Right lung (tissue), 5 donors: ENCODE data around the gene IBA57. TPM values are rescaled to one million over a fixed set of nuclear protein-coding genes. Genes with fewer than 3 reads are reported as not detected.
A peak's percentile ranks its signal among the peaks of the same experiment; 100 is the strongest.

Source experiments
- DNase-seq, 2 donors: peaks; one replicate each; pipeline ENCODE4 v3.0.0-alpha.2; 2013
- polyA plus RNA-seq, 5 donors: library from polyadenylated mRNA; unstranded; fragments of 120-200 nt; gene quantifications; one replicate each; pipeline versions ENCODE4 v1.2.1 to v1.2.3, GENCODE V29; 2013; ENCODE audit warnings: inconsistent platforms in 1 of 5, low replicate concordance in 1 of 5; ENCODE audit not compliant: insufficient read length in 5 of 5, insufficient read depth in 1 of 5

The IBA57 gene
- polyA plus RNA-seq, 5 donors = 4.5 to 8.4 (median 5.7) TPM

DNA sequence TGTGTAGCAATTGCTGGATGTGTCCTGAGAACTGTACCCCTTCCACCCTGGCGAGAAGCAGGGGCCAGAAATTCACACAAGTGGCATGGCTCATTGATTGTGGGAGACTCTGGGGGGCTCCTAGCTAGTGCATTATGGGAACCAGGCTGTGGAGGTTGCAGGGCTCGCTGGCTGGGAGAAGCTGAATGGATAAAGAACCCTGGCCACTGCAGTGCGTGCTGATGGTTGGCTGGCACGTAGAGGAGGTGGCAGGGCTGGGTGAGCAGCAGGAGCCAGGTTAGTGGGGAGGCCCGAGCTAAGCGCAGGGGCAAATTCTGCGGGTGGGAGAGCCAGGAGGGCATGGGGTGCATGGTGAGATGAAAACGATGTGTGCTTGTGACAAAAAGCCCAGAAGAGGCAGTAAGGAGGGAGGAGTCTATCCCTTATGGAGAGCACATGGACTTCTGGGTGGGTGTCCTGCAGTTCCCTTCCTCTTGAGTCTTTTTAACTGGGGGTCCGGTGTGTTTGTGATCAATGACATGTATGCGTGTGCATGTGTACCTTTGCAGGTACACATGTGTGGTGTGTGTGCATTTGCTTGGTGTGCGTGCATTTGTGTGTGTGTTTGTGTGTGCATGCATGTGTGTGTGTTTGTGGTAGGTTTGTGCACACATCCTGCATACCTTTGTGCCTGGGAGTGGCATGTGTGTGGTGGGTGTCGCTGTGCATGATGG, 22.0 kb upstream of the IBA57 start:
- DNase-seq = no peak

GRCh38 chr1:228144193-228144992, 21.2 kb upstream of the IBA57 start:
- no peak for DNase-seq

- DNase-seq = no peak
These were observed 20.6 kb upstream of the IBA57 start for GRCh38 chr1:228144993-228145343.

DNA sequence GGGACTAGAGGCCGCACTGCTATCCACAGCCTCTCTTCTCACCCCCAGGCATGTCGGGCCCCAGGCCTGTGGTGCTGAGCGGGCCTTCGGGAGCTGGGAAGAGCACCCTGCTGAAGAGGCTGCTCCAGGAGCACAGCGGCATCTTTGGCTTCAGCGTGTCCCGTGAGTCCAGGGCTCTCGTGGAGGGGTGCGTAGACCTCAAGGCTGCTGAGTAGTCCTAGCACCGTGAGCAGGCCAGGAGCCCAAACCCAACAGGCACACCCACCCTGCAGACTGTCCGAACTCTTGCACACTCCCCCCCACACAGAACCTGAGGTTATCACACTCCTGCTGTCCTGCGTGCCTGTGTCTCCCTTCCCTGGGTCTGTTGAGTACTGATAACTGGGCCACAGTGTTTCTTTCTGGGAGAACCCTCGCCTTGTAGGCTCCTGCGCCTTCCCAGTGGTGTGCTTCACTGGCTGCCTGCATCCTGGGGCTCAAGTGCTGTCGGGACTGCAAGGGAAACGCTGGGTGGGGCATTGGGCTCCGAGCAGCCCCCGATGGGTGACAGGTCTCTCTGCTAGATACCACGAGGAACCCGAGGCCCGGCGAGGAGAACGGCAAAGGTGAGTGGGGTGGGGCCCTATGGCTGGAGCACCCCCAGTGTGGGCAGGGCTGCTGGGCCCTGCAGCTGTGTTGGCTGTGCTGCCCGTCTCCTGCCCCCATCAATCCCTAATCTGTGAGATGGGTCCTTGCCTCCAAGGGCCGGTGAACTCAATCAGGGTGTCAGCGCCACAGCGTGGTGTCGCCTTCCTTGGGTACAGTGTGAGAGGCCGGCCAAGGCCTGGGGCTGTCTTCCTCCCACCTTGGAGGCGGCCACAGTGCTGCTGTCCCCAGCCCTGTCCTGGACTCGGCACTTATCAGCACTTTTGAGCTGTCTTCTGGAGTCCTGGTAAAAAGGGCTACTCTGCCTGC, 19.9 kb upstream of the IBA57 start:
- DNase-seq = no peak

DNA sequence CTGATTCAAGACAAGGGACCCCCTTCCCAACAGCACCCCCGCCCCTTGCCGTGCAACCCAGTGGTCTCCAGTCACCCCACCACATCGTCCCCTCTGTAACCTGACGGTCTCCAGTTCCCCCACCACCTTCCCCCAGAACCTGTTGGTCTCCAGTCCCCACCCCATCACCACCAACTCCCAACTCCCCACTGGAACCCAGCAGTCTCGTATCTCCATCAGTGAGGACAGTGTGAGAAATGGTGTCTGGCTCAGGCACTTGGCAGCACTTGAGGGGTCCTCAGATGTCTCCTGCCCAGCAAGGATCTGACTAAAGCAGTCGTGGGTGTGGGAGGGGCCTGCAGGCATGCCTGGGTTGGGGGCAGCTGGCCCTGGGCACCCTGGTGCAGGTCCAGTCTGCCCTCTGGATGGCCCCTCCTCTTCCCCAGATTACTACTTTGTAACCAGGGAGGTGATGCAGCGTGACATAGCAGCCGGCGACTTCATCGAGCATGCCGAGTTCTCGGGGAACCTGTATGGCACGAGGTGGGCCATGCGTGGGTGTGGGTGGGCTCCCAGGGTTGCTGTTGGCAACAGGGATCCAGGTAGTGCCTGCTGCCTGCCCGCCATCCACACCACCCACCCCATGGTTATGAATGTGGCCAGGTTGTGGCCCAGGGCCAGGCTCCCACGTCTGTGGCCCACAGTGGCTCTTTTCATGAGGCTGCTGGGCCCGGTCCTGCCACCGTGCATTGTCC, 19.0 kb upstream of the IBA57 start:
- DNase-seq = no peak

DNA sequence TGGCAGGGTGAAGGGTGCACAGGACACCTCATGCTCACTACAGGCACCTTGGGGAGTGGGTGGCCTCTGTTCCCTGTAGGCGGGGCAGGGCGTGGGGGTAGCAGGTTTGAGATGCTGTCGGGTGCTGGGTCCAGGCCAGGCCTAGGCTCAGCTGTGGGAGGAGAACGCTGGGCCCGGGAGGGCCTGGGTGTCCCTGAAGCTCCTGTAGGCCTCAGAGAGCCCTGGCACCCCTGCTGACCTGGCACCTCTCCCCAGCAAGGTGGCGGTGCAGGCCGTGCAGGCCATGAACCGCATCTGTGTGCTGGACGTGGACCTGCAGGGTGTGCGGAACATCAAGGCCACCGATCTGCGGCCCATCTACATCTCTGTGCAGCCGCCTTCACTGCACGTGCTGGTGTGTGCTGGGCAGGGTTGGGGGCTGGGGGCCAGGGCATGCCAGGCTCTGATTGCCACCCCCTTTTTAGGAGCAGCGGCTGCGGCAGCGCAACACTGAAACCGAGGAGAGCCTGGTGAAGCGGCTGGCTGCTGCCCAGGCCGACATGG, 18.4 kb upstream of the IBA57 start:
- no peak for DNase-seq

DNA sequence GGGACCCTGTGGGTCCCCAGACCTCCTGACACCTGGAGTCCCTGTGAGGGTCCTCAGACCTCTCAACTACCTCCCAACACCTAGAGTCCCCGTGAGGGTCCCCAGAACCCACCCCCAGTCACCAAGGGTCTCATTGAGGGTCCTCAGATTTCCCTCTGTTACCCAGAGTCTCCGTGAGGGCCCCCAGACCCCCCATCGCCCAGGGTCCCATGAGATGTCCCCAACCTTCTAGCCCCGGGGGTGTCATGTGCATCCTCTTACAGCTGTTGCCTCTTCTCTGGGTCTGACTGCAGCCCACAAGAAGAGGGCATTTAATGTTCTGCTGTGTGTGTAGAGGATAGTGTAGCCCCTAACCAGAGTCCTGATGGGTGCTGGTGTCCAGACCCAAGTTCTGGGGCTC, 17.8 kb upstream of the IBA57 start:
- no peak for DNase-seq

DNA sequence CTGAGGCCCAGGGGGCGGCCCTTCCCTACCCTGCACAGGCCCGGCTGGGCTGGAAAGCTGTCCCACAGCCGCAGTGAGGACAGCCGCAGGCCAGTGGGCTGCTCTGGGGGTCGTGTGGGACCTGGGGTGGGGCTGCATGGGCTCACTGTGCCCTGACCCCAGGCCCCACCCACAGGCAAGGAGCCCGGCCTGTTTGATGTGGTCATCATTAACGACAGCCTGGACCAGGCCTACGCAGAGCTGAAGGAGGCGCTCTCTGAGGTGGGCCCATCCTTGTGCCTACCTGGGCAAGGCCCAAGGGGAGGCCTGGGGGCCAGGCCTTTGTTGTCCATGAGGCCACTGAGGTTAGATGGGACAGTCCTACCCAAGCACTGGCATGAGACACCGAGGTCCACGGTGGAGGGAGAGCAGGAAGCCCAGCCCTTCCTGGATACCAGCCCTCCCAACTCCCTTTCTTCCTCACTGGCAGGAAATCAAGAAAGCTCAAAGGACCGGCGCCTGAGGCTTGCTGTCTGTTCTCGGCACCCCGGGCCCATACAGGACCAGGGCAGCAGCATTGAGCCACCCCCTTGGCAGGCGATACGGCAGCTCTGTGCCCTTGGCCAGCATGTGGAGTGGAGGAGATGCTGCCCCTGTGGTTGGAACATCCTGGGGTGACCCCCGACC, 17.3 kb upstream of the IBA57 start:
- DNase-seq = no peak

DNA sequence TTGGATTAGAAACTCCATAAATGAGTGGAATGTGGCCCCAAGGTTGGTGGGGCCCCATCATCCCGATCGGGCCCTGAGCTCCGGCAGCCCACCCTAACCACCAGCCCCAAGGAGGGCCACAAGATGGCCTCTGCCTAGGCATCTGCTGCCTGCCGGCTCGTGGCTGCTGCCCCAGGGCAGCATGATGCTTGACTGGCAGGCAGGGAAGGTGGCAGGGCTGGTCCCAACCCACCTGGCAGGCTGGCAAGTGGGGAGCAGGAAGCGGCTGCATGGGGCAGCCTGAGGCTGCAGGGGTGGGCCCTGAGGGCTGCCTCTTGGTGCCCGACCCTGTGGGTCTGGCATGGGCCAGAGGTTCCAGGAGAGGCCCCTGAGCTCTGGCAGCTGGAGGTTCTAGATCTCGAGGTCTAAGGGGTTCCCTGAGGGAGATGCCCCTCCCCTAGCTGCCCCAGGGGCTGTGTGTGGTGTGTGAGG, 16.6 kb upstream of the IBA57 start:
- DNase-seq = no peak

- DNase-seq = peak in 1 of 2 donors; percentile 52
These were observed 16.0 kb upstream of the IBA57 start, which contains the start of gene GJC2 for GRCh38 chr1:228149406-228150119. GJC2 (plus strand) TSS chr1:228149930; CDS start chr1:228157759, 7,829 bp downstream.

GRCh38 chr1:228150120-228150460, 15.5 kb upstream of the IBA57 start:
- no peak for DNase-seq

DNA sequence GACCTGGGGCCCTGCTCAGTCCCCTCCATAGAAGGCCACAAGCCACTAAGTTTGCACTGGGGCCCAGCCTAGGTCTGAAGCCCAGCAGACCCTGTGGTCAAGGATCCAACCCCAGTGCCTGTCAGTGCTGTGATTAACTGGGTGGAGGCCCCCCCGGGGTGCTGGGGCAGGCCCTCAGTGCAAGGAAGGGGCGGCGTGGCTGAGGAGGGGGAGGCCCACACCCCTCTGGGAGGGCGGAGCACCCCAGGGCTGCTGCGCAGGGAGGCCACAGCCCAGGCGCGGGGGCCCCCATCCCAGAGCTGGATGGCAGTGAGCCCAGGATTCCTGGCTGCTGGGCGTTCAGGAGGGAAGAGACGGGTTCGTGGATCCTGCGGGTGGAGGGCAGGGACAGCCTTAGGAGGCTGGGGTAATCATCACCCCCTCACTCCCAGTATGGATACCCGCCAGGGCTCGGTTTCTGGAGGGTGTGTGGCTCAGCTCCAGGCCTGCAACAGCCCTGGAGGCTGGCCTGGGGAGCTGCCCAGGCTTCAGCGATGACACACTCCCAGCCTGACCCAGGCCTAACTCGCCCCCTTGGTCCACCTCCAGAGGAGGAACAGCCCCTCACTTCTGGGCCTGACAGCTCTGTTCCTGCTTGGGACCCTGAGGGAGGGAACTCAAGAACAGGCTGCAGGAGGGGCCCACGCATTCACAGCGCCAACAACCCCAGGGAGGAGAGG, 15.0 kb upstream of the IBA57 start:
- peak; percentile 86 to 87 for DNase-seq

DNA sequence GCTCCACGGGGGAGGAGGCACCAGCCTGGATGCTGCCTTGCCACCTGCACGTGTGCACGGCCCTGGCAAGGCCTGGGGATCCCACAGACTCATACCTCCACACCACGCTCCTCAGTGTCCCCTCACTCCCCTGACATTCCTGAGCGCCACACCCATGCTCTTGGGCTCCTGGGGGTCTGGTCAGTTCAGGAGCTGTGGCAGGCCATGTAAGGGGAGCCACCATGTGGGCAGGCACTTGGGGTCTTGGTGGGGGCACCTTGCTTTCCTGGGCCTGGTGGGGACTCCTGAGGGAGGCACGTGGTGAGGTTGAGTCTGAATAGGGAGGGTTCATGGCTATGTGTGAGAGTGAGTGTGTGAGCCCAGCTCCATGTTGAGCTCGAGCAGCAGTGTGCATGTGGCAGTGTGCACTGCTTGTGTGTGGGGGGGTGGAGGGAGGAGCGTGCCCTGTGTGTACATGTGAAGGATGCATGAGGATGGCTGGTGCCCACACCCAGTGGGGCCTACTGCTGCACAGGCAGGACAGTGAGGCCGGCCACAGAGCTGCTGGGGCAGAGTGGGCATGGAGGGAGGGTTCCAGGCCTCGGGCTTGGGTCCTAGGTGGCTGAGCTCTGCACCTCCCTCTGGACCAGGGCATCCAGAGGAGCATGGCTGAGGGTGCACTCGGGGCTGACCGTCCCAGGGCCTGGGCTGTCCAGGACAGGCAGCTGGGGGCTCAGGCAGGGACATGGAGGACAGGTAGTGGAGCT, 14.3 kb upstream of the IBA57 start:
- no peak for DNase-seq

DNA sequence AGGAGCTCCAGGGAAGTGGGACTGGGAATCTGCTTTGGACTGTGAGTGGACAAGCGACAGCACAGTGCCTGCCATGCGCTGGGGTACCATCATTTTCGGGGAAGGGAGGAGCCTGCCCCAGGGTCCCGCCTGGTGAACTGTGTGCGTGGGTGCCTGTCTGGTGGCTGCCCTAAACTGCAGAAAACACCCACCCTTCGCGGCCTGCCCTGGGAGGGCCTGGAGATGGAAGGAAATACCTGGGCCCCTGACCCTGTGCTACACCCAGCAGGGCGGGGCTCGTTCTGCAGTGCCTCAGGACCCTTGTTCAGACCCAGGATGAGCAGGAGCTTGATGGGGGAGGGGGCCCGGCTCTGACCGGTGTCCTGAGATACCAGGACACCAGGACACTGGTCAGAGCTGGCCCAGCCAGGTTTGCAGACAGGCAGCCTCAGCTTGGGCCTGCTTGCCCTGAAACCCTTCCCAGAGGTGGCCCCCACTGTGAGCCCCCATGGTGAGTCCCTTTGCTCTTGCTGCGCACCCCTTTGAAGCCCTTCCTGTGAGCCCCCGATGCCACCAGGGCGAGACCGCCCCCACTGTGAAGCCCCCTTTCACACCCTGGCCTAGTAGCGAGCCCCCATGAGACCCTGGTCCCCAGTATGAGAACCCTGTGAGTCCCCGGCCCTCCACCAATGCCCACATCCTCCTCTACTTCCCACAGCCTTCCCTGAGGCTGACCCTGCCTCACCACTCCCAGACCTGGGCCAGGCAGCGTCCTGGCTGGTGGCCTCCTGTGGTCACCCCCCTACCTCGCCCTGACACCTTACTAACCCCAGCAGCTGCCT, 13.3 kb upstream of the IBA57 start:
- no peak for DNase-seq

GRCh38 chr1:228152918-228153258, 12.7 kb upstream of the IBA57 start:
- DNase-seq = no peak

GRCh38 chr1:228154021-228154669, 11.5 kb upstream of the IBA57 start:
- no peak for DNase-seq
